Pons (tissue), 1 donor: ENCODE measurements around the gene TSPOAP1.

Experiments used
- DNase-seq: peaks from one replicate; pipeline ENCODE4 v3.0.0-alpha.2; 2016; ENCODE audit warnings: low spot score

The TSPOAP1 gene

GRCh38 chr17:58276423-58276822 lies 52.2 kb downstream of the TSPOAP1 start:
- no peak for DNase-seq

DNA sequence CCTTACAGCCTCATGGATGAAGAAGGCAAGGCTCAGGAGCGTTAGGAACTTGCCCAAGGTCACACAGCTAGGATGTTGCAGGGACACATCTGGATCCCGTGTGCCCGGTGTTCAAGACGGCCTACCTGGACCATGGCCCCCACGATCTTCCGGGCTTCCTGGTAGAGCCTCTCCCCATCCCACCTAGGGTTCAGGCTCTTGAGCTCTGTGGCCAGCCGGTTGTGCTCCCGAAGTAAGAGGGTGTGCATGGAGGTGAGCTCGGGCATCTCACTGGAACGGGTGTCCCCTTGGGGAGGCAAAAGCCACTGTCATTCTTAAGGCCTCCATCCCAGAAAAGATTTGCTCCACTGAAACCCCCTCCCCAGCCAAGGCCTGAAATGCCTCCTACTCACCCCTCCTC lies 53.2 kb downstream of the TSPOAP1 start:
- no peak for DNase-seq

GRCh38 chr17:58273453-58274104 lies 55.0 kb downstream of the TSPOAP1 start:
- no peak for DNase-seq

GRCh38 chr17:58272367-58273280 lies 56.0 kb downstream of the TSPOAP1 start:
- DNase-seq: no peak

- DNase-seq: no peak
These were observed 57.2 kb downstream of the TSPOAP1 start for GRCh38 chr17:58271216-58271931.

DNA sequence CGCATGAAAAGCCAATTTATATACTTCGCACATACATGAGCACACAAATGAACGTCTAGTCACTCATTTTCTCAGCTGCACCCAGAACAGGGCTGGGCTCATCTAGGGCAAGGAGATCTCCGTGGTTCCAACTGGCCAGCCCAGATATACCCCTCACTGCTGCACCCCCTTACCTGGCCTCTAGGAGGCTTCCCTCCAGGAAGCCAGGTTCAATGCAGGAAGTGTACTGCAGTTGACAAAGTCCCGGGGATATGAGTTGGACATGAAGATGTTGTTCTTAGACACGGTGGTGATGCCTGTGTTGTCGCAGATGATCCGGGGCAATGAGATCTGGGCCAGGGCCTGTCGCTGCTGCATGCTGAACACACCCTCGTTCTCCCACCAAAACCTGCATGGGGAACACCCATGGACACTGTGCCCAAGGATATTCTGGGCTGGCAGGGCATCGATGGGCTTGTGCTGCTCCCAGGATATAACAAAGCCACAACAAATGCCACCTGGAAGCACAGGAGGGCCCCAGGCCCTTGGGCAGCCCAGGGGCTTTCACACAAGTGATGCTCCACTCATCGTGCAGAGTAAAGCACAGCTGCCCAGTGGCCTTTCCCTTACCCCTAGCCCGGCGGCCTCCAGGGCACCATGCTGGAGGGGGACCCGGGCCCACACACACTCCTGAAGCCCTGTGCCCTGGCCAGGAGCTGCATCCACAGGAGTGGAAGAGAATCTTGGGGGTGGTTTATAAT lies 57.9 kb downstream of the TSPOAP1 start:
- no peak for DNase-seq

DNA sequence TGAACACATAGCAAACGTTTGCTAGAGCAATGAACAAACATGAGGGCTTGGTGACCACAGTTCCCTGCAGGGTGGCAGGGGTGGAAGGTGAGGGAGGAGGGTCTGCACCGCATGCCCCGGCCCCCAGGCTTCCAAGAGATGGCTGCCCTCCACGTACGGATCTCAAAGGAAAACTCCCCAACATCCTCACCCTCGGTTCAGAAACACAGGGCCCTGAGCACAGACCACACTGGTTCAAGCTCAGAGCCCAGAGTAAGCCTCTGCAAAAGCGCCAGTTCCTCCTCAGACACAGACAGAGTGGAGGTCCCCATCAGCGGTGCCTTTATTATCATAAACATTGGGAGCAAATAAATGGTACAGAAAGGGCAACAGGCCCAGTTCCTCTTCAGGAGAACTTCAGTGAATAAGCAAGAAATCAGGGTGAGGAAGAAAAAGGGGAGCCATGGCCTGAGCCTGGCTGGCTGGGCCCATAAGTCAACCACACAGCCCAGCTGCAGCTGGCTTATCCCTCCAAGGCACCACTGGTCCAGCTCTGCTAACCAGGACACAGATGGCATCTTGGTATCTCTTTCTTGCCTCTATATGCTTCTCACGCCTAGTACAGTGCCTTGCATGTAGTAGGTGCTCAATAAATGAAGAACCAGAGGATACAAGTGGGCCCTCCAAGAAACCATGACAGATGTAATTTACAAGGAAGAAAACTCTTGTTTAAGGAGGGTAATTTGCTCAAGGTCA lies 58.9 kb downstream of the TSPOAP1 start:
- DNase-seq: no peak

- DNase-seq: no peak
These were observed 59.6 kb downstream of the TSPOAP1 start for GRCh38 chr17:58268774-58269556.

- DNase-seq: no peak
These were observed 60.3 kb downstream of the TSPOAP1 start for GRCh38 chr17:58268326-58268725.

GRCh38 chr17:58267347-58268324 lies 61.0 kb downstream of the TSPOAP1 start:
- DNase-seq: no peak

DNA sequence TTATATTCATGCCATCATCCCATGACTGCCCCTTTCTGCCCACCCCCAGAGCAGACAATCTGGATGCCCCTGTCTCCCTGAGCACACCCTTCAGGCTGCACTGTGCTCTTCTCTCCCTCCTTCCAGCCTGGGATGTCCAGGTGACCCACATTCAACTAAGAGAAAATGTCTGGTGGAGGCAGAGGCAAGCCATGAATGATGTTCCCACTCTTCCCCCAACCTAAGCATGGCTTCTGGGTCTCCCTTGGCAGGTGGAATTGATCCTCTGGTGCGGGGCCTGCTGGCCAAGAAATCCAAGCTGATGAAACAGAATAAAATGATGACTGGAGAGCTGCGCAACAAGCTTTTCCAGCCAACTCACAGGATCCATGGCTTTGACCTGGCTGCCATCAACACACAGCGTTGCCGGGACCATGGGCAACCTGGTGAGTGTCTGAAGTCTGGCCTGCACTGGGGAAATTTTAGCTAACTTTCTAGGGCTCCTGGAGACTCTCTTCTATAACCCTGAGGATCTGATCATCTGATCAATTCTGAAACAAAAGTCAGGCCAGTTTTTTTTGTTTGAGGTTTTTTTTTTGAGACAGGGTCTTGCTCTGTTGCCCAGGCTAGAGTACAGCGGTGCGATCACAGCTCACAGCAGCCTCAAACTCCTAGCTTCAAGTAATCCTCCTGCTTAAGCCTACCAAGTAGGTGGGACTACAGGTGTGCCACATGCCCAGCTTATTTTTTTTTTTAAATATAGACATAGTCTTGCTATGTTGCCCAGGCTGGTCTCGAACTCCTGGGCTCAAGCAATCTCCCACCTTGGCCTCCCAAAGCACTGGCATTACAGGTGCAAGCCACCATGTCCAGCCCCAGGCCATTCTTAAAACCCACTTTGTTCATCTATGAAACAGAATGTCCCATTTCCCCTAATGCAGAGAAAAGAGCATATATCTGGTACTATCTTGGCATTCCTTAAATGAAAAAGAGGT lies 62.4 kb downstream of the TSPOAP1 start:
- no peak for DNase-seq

GRCh38 chr17:58265271-58265670 lies 63.3 kb downstream of the TSPOAP1 start:
- no peak for DNase-seq

DNA sequence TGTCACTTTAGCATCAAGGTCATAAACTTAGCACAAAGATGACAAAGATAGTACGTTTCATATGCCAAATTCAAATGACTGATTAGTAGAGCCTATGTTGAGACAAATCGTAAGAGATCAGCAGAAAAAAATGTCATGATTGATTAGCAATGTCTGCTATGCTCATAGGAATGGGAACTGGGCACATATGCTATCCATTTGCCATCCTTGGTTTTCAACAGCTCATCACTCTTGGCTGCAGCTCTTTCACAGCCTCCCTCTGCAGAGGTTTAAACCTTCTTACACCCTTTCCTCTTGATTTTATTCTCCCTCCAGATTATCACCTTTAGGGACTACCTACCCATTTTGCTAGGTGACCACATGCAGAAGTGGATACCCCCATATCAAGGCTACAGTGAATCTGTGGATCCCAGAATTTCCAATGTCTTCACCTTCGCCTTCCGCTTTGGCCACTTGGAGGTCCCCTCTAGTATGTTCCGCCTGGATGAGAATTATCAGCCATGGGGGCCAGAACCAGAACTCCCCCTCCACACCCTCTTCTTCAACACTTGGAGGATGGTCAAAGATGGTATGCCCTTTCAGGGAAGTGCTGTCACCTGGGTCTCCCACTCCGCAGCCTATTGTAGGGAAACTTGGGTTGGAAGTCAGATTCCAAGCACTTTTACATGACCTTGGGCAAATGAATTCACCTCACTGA lies 64.0 kb downstream of the TSPOAP1 start:
- DNase-seq: no peak

DNA sequence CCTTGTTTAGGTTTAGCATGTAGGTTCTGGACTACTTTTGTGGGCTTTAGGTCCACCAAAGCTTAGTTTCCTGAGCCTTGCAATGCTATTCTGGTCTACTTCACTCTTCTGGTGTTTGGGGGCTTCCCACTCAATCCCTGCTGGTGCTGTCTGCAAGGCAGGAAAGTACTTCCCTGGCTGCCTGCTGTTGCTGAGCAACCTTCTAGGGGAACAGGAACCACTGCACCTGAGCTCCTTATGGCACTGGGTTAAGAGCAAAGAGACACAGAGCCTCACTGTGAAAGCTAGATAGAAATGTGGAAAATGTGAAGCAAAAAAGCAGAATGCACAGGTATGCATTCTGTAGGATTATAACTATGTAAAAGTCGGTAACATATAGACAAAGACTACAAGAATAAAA lies 64.8 kb downstream of the TSPOAP1 start:
- no peak for DNase-seq

DNA sequence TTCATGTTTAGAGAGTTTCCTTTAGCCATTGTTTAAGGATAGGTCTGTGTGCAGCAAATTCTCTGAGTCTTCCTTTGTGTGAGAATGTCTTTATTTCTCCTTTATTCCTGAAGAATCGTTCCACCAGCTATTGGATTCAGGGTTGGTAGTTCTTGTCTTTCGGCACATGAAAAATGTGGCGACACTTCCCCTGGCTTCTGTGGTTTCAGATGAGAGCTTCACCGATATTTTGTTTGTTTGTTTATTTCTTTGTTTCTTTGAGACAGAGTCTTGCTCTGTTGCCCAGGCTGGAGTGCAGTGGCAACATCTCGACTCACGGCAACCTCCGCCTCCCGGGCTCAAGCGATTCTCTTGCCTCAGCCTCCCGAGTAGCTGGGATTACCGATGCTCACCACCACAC lies 66.4 kb downstream of the TSPOAP1 start:
- DNase-seq: no peak

GRCh38 chr17:58254803-58255202 lies 73.8 kb downstream of the TSPOAP1 start:
- DNase-seq: no peak

DNA sequence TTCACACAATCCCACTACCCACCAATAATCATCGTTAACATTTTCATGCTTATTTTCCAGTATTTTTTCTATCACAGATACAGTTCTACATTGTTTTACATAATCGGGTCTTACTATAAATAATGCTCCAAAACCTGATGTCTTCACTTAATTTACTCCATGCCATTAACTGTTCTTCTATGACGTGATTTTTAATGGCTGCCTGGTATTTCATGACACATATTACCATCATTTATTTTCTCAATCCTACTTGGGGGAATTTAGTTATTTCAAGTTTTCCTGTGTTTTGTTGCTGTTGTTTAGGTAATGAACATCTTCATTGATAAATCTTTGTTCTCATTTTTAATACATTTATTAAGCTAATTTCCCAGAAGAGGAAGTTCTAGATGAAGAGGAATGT lies 75.5 kb downstream of the TSPOAP1 start:
- no peak for DNase-seq

GRCh38 chr17:58252141-58252540 lies 76.5 kb downstream of the TSPOAP1 start:
- no peak for DNase-seq
